GM18517 (cell line): ENCODE data around the gene HOXD1.

ENCODE experiments used
- ATAC-seq: cut with Tn5 transposase; IDR thresholded peaks from one replicate; pipeline ENCODE4 v1.9.1; 2021; ENCODE audit warnings: mild to moderate bottlenecking, moderate library complexity; ENCODE audit not compliant: unreplicated experiment

Gene HOXD1

DNA sequence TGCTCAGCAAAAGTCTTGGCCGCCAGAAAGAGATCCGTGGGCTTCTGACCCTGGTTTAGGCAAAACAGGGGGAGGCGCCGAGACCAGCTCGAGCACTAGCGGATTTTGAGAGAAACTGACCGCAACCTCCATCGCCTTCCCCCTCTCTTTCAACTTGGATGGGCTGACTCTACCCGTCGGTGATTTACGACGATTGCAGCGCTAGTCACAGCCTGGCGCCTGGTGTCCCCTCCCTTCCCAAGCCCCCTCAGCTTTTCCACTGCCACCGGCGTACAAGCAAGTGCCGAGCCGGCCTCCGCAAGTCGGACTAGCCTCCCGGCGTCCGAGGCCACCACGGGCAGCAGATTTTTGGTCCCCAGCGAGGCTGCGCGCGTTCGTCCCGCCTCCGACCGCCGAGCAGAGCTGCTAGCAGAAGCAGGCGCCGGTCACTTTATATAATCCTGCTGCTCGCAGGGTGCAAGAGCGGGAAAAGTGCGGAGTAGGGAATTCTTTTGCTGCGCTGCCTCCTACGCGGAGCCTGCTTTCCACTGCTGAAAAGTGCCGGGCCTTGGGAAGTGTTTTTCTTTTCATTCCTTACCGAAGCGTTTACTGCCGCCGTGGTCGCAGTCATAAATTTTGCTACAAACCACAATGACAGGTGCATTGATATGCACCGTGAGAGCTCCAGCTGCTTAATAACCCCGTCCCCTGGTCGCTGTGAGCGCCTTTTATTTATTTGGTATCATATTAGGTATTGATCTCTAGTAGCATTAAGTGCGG, 23.7 kb upstream of the HOXD1 start:
- ATAC-seq = no peak

- ATAC-seq = no peak
Observed at GRCh38 chr2:176165370-176166050, 23.0 kb upstream of the HOXD1 start.

- no peak for ATAC-seq
Observed at GRCh38 chr2:176166272-176166671, 22.2 kb upstream of the HOXD1 start.

- ATAC-seq = no peak
Observed at GRCh38 chr2:176167398-176167797, 21.1 kb upstream of the HOXD1 start.

DNA sequence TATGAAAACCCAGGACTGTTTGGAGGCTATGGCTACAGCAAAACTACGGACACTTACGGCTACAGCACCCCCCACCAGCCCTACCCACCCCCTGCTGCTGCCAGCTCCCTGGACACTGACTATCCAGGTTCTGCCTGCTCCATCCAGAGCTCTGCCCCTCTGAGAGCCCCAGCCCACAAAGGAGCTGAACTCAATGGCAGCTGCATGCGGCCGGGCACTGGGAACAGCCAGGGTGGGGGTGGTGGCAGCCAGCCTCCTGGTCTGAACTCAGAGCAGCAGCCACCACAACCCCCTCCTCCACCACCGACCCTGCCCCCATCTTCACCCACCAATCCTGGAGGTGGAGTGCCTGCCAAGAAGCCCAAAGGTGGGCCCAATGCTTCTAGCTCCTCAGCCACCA, 19.3 kb upstream of the HOXD1 start:
- ATAC-seq = no peak

GRCh38 chr2:176169711-176170110, 18.8 kb upstream of the HOXD1 start:
- no peak for ATAC-seq

DNA sequence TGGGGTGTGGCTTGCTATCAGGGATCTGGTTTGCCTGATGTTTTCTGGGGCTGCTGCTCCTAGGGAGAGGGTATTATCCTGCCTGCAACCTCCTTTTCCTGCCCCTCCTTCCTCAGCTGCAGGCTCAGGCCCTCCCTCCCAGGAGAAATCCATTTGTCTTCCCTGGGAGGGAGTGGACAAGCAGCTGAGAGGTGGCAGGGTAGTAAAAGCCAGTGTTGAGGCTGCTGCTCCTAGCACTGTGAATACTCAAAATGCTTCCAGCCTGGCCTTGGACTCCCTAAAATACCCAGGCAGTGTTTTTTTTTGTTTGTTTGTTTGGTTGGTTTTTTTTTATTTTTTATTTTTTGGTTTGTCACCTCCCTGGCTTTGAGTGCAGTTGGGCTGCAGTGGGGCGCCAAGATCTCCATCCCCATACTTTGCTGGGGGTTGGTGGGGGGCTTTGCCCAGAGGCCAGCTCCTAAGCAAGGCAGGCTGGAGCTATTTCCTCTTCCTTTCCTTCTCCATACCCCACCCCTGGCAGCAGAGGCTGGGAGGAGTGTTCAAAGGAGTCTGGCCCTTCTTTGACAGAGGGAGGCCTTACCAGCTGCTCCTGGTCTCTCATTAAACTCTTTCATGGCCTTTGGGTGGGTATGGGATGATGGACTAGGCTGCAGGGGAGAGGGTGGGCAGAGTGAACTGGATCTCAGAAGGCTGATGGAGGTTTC, 17.7 kb upstream of the HOXD1 start:
- ATAC-seq = no peak

- no peak for ATAC-seq
Observed at GRCh38 chr2:176171351-176172006, 17.0 kb upstream of the HOXD1 start.

GRCh38 chr2:176172007-176172894, 16.2 kb upstream of the HOXD1 start:
- no peak for ATAC-seq

DNA sequence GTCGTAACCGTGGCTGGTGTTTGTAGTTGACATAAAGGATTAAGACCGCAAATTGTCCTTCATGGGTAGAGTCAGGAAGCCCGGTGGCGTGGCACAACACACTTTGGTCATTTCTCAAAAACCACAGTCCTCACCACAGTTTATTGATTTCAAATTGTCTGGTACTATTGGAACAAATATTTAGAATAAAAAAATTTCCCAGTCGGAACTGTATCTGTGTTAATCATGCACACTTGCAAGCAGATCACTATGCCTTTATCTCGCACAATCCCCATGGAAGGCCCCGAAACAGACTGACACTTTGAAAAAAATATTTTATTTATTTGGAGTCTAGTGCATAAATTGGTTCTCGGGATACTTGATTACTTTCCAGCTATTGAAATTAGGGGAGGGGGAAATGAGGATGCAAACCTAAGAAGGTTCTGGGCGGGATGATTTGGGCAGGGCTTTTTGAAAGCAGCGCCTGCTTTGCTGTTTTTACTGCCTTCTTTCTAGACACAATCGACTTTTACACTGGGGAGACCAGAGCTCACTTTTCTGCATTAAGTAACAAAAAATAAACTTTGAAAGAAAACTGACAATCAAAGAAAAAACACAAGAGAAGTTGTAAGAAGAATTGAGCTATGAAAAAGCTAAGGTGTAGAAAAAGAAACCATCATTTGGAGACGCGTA, 15.4 kb upstream of the HOXD1 start:
- ATAC-seq = no peak

DNA sequence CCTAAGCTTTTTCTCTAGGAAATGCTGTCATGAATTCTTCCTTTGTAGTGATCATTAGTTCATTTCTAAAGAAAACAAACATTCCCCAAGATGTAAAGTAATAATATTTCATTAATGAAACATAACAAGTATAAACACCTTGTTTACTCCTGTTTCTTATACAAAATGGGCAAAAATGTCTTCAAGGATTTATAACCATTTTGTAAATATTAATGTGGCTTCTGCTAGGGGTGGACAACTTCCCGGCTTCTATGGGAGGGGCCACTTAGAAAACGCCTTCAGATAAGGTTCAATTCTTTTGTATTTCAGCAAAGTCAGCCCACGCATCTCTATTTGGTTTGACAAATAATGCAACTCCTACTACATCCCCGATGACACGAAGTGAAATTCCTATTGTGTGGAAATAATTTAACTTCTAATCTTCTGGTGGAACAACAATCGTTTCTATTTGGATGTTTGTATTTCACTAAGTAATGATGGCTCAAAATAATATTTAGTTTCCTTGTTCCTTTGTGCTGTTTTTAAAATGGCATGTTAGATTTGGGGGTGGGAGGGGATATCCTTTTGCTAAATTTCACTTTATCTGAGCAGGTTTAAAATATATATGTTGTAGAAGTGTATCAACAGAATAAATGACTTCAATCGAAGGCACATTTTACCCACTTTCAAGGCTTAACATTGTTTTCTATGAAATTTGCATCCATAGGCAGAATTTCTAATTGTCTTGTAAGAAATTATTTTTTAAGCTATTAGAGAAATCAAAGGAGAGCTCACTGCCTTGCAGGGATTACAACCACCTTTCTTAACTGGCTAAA, 14.7 kb upstream of the HOXD1 start:
- no peak for ATAC-seq

- no peak for ATAC-seq
Observed at GRCh38 chr2:176174382-176174823, 14.1 kb upstream of the HOXD1 start.

DNA sequence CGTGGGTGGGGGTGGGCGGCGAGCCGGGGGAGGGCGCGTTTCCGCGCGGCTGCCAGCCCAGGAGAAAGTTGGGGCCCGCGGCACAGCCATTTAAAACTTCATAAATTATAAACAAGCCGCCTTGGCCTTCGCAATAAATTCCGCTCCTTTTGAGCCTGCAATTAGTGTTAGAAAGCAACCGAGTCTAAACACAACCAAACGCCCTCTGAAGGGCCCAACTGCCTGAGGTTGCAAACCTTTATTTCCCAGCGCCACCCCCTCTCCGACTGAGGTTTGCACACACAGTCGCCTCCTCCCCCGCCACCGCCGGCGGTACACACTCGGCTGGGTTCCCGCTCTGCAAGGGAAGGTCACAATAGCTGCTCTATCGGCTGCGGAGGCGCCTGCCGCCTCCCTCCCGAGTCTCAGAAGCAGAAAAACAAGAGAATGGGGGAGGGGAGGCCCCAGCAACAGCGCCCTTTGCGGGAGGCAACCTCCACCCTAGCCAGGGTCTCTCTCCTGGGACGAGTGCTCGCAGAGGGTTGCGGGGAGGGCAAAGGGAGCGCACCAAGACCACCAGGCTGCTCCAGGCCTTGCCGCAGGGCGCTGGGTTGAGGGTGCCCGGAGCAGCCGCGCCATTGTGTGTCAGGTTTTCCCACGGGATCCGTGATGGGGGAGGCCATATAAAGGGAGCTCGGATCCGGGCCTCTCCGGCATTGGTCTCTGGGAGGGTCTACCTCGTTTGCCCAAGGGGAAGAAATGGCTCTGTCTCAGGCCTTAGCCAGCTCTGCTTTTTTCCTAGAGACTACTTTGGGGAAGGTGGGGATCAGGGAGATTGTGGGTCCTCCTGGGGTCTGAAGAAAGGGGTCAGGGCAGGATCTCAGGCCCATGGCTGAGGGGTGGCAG, 13.4 kb upstream of the HOXD1 start:
- ATAC-seq = no peak

GRCh38 chr2:176175709-176176607, 12.5 kb upstream of the HOXD1 start:
- no peak for ATAC-seq

- no peak for ATAC-seq
Observed at GRCh38 chr2:176177580-176178037, 10.9 kb upstream of the HOXD1 start.

GRCh38 chr2:176178038-176178756, 10.3 kb upstream of the HOXD1 start:
- ATAC-seq = no peak
